K562 (cell line): ENCODE results near the gene MTO1. TPM values are rescaled to one million over a fixed set of nuclear protein-coding genes. Genes with fewer than 3 reads are reported as not detected.

Source experiments
- MBD1 ChIP-seq: fragments of 250-450 bp; sonication (Bioruptor Pico); IDR thresholded peaks from 2 replicates; pipeline ENCODE4 v1.8.0; 2022; ENCODE audit warnings: inconsistent platforms
- MEIS2 ChIP-seq: fragments of 450-650 bp; IDR thresholded peaks from 2 replicates; pipeline ENCODE4 v1.6.1; 2014; ENCODE audit warnings: mild to moderate bottlenecking; ENCODE audit not compliant: partially characterized antibody
- MLX ChIP-seq, 2 experiments: fragments of 450-650 bp in 1 of 2; sonication (generic) in 1 of 2; formaldehyde crosslinking; conservative IDR thresholded peaks; 2 replicates each; pipeline versions ENCODE4 v1.4.0 to v1.8.1; 2020 to 2022; ENCODE audit warnings: mild to moderate bottlenecking in 1 of 2, missing genetic modification reagents in 1 of 2
- NRF1 ChIP-seq, 2 experiments: fragments of 450-650 bp; IDR thresholded peaks in 1 of 2; conservative IDR thresholded peaks in 1 of 2; 2 replicates each; pipeline ENCODE4 v1.6.1; 2014; ENCODE audit warnings: mild to moderate bottlenecking in 2 of 2
- ZC3H8 ChIP-seq: fragments of 450-650 bp; IDR thresholded peaks from 2 replicates; pipeline ENCODE4 v1.6.1; 2017
- ZNF165 ChIP-seq: fragments of 250-450 bp; sonication (Bioruptor Pico); IDR thresholded peaks from 2 replicates; pipeline ENCODE4 v1.4.0; 2020; ENCODE audit warnings: borderline replicate concordance
- polyA plus RNA-seq, 8 experiments: library from polyadenylated mRNA; depleted of rRNA in 4 of 8; stranded (reverse) in 5 of 8; unstranded in 3 of 8; fragments of >200 nt; fragmentation: Nextera tagmentation in 2 of 8; fragmentation: Illumina TruSeq in 1 of 8; extraction: Ambion mirVana in 2 of 8; extraction: Trizol in 1 of 8; gene quantifications; 2 replicates each; pipeline versions ENCODE4 v1.2.1 to v1.2.3, GENCODE V29; 2011 to 2014; ENCODE audit warnings: inconsistent platforms in 1 of 8, missing spikeins in 1 of 8
- total RNA-seq, 7 experiments: library from RNA; depleted of rRNA in 6 of 7; stranded (reverse); fragments of >200 nt in 6 of 7; fragmentation: Illumina TruSeq in 2 of 7; extraction: Trizol in 2 of 7; gene quantifications; 2 replicates each; pipeline versions ENCODE4 v1.2.1 to v1.2.3, GENCODE V29; 2011 to 2021; ENCODE audit warnings: low replicate concordance in 1 of 7
- TF ChIP-seq, protein P1 (sequence below): fragments of 450-650 bp; IDR thresholded peaks from 2 replicates; pipeline ENCODE4 v1.6.1; 2016; ENCODE audit warnings: mild to moderate bottlenecking, moderate library complexity
- TF ChIP-seq, protein P2 (sequence below), 2 experiments: fragments of 150-350 bp in 1 of 2; IDR thresholded peaks; 2 replicates each; pipeline ENCODE4 v1.6.1; 2012 to 2016; ENCODE audit warnings: low read depth in 2 of 2, low read length in 2 of 2, mild to moderate bottlenecking in 1 of 2, moderate library complexity in 1 of 2

Gene MTO1
- total and polyA plus RNA-seq, 9 of the 15 experiments (the other 6 are each of a cell fraction or from before 2014, with no cell fraction given), result 33.4 to 62.3 (median 50.6) TPM

DNA sequence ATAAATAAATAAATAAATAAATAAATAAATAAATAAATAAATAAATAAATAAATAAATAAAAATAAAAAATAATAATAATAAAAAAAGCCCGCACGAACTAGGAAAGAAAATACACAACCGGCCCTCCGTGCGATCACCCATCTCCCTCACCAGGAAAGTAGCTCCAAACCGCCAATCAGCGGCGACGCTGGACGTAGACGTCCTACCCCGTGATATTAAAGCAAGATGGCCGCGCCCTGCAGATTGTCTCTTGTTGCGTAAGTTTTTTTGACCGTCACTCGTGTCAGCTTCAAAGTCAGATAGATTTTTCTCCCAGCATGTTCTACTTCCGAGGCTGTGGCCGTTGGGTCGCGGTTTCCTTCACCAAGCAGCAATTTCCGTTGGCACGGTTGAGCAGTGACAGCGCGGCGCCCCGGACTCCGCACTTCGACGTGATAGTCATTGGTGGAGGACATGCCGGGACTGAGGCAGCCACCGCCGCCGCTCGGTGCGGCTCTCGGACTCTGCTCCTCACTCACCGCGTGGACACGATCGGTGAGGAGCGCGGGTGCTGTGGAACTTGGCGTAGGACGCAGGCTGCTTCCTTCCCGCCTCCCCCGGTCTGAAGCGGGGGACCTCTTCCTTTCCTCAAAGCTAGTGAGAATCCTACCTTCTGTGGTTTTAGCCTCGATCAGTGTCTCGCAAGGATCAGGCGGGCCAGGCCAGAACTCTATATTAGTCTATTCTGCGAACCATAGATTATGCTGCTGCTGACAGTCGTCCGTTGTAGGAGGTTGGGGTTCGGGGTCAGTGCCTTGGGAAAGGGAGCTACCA, at the start of gene MTO1 (continued):
- TF ChIP-seq MLX (CRISPR knock-in tag; conservative IDR thresholded peaks at IDR 0.05) (no peak), MBD1 (CRISPR knock-in tag) (no peak), ZNF165 (CRISPR knock-in tag) (no peak), NRF1 (conservative IDR thresholded peaks at IDR 0.05 in 1 of 2, IDR thresholded peaks at IDR 0.05 in 1 of 2) (0 out of 4 replicates have a peak, but pooled peaks of 1 of the 2 experiments have one; percentile 9), ZC3H8 (0 out of 2 replicates have a peak, but pooled peaks have one; percentile 49), MEIS2 (peak; percentile 58)
- TF ChIP-seq, protein P1, sequence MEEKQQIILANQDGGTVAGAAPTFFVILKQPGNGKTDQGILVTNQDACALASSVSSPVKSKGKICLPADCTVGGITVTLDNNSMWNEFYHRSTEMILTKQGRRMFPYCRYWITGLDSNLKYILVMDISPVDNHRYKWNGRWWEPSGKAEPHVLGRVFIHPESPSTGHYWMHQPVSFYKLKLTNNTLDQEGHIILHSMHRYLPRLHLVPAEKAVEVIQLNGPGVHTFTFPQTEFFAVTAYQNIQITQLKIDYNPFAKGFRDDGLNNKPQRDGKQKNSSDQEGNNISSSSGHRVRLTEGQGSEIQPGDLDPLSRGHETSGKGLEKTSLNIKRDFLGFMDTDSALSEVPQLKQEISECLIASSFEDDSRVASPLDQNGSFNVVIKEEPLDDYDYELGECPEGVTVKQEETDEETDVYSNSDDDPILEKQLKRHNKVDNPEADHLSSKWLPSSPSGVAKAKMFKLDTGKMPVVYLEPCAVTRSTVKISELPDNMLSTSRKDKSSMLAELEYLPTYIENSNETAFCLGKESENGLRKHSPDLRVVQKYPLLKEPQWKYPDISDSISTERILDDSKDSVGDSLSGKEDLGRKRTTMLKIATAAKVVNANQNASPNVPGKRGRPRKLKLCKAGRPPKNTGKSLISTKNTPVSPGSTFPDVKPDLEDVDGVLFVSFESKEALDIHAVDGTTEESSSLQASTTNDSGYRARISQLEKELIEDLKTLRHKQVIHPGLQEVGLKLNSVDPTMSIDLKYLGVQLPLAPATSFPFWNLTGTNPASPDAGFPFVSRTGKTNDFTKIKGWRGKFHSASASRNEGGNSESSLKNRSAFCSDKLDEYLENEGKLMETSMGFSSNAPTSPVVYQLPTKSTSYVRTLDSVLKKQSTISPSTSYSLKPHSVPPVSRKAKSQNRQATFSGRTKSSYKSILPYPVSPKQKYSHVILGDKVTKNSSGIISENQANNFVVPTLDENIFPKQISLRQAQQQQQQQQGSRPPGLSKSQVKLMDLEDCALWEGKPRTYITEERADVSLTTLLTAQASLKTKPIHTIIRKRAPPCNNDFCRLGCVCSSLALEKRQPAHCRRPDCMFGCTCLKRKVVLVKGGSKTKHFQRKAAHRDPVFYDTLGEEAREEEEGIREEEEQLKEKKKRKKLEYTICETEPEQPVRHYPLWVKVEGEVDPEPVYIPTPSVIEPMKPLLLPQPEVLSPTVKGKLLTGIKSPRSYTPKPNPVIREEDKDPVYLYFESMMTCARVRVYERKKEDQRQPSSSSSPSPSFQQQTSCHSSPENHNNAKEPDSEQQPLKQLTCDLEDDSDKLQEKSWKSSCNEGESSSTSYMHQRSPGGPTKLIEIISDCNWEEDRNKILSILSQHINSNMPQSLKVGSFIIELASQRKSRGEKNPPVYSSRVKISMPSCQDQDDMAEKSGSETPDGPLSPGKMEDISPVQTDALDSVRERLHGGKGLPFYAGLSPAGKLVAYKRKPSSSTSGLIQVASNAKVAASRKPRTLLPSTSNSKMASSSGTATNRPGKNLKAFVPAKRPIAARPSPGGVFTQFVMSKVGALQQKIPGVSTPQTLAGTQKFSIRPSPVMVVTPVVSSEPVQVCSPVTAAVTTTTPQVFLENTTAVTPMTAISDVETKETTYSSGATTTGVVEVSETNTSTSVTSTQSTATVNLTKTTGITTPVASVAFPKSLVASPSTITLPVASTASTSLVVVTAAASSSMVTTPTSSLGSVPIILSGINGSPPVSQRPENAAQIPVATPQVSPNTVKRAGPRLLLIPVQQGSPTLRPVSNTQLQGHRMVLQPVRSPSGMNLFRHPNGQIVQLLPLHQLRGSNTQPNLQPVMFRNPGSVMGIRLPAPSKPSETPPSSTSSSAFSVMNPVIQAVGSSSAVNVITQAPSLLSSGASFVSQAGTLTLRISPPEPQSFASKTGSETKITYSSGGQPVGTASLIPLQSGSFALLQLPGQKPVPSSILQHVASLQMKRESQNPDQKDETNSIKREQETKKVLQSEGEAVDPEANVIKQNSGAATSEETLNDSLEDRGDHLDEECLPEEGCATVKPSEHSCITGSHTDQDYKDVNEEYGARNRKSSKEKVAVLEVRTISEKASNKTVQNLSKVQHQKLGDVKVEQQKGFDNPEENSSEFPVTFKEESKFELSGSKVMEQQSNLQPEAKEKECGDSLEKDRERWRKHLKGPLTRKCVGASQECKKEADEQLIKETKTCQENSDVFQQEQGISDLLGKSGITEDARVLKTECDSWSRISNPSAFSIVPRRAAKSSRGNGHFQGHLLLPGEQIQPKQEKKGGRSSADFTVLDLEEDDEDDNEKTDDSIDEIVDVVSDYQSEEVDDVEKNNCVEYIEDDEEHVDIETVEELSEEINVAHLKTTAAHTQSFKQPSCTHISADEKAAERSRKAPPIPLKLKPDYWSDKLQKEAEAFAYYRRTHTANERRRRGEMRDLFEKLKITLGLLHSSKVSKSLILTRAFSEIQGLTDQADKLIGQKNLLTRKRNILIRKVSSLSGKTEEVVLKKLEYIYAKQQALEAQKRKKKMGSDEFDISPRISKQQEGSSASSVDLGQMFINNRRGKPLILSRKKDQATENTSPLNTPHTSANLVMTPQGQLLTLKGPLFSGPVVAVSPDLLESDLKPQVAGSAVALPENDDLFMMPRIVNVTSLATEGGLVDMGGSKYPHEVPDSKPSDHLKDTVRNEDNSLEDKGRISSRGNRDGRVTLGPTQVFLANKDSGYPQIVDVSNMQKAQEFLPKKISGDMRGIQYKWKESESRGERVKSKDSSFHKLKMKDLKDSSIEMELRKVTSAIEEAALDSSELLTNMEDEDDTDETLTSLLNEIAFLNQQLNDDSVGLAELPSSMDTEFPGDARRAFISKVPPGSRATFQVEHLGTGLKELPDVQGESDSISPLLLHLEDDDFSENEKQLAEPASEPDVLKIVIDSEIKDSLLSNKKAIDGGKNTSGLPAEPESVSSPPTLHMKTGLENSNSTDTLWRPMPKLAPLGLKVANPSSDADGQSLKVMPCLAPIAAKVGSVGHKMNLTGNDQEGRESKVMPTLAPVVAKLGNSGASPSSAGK, result no peak; the same call in 1 of the 2 replicates
- TF ChIP-seq, protein P2, sequence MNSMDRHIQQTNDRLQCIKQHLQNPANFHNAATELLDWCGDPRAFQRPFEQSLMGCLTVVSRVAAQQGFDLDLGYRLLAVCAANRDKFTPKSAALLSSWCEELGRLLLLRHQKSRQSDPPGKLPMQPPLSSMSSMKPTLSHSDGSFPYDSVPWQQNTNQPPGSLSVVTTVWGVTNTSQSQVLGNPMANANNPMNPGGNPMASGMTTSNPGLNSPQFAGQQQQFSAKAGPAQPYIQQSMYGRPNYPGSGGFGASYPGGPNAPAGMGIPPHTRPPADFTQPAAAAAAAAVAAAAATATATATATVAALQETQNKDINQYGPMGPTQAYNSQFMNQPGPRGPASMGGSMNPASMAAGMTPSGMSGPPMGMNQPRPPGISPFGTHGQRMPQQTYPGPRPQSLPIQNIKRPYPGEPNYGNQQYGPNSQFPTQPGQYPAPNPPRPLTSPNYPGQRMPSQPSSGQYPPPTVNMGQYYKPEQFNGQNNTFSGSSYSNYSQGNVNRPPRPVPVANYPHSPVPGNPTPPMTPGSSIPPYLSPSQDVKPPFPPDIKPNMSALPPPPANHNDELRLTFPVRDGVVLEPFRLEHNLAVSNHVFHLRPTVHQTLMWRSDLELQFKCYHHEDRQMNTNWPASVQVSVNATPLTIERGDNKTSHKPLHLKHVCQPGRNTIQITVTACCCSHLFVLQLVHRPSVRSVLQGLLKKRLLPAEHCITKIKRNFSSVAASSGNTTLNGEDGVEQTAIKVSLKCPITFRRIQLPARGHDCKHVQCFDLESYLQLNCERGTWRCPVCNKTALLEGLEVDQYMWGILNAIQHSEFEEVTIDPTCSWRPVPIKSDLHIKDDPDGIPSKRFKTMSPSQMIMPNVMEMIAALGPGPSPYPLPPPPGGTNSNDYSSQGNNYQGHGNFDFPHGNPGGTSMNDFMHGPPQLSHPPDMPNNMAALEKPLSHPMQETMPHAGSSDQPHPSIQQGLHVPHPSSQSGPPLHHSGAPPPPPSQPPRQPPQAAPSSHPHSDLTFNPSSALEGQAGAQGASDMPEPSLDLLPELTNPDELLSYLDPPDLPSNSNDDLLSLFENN (IDR thresholded peaks at IDR 0.05; ENCODE audit: low read depth in 2 of 2, low read length in 2 of 2), result no peak
